Epithelial cell of prostate (primary cell): Measurements from ENCODE around the gene IFNG.
"Not testable (repeated sequence)": the region's sequence is repeated elsewhere in the genome, so short reads cannot be mapped to it uniquely, and the experiment has no call there.

Experiments used
- DNase-seq: peaks from one replicate; pipeline ENCODE4 v3.0.0-alpha.2; 2011; ENCODE audit warnings: low read depth, low spot score
- H3K27ac ChIP-seq: fragments of 450-650 bp; 2 replicates; pipeline ENCODE4 v1.5.1; 2017; ENCODE audit warnings: mild to moderate bottlenecking

Gene IFNG

GRCh38 chr12:68159681-68160304 is at the start of gene IFNG:
TSS of gene IFNG (minus strand) at chr12:68159740. CDS start at chr12:68159615, 125 bp downstream.
- DNase-seq = no peak
- no peak within 1 kb of the TSS for H3K27ac ChIP-seq

DNA sequence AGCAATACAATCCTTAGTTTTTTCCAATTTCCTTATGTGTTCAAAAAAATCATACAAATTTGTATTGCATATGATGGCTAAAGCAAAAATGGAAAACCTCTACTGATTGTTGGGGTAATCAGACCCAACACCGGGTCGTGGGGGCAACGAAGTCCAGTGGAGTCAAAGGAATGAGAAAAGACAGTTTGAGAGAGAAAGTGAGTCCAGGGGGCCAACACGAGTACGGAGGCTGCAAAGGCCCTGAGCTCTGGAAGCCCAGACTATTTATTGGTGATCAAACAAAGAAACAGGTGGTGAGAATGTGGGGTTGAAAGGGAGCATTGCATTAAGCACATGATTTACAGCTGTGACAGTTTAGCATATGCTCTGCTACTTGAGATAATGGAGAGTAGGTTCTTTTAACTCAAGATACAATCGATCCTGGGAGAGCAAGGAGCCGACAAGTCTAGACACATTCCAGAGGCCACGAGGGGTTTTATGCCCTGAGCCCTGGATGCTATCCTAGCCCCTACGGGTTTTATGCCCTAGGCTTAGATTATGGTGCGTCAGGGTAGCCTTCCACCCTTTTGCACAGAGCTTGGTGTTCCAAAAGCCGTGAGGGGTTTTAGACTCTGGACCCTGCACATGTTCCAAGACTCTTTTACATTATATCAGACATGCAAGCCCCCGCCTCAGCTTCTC is 49.6 kb upstream of the IFNG start:
- DNase-seq, H3K27ac ChIP-seq: not testable (repeated sequence)

DNA sequence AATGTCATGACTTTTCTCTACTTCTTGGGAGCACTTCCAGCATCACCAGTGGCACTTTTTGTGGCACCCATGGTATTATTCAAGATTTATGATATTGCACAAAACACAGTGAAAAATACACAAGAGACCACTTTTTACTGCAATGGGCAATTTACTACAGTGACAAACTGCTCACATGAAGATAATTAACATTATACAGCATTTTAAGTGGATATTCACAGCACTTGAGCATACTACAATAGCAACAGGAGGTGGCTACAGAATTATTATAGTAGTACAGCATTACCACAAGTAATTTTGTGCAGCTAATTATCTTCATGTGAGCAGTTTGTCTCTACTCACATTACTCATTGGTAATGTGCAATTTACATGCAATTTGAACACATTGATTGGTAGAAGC is 47.7 kb upstream of the IFNG start:
- H3K27ac ChIP-seq = no peak overlapping the region
- DNase-seq = no peak

DNA sequence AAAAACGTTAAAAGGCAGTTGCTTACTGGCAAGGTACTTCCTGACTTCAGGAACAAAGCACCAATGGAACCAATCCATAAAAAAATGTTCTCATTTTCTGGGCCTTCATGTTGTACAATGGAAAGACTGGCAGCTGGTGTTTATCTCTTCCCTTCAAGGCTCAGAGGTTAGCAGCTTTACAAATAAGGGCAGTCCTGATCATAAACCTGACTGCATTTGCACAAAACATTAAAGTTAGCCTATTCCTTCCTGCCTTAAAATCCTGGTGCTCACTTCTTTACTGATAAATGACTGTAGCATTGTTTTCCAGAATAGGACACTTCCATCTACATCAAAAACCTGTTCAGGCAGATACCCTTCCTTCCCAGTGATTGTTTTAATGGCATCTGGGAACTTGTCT is 46.9 kb upstream of the IFNG start:
- H3K27ac ChIP-seq = no peak overlapping the region
- no peak for DNase-seq

GRCh38 chr12:68203460-68203875 is 43.9 kb upstream of the IFNG start:
- no peak overlapping the region for H3K27ac ChIP-seq
- no peak for DNase-seq

DNA sequence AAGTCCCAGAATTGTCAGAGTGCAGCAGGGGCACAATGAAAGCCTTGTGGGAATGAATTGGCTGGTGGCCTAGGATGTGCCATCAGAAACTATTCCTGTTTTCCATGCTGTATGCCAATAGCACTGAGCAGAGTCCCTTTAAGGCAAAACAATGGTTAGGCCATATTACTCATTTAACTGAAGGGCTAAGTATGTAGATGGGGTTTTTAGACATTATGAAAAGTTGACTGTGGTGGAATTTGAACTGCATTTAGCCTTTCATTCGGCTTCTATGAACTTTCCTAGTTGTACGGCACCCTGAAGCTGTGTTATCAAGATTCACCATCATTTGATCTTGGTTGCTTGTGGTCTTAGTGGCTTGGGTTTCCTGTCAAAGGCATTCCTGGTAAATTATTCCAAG is 41.3 kb upstream of the IFNG start:
- no peak for DNase-seq
- H3K27ac ChIP-seq = no peak overlapping the region

GRCh38 chr12:68199127-68199526 is 39.6 kb upstream of the IFNG start:
- DNase-seq = no peak
- no peak overlapping the region for H3K27ac ChIP-seq

DNA sequence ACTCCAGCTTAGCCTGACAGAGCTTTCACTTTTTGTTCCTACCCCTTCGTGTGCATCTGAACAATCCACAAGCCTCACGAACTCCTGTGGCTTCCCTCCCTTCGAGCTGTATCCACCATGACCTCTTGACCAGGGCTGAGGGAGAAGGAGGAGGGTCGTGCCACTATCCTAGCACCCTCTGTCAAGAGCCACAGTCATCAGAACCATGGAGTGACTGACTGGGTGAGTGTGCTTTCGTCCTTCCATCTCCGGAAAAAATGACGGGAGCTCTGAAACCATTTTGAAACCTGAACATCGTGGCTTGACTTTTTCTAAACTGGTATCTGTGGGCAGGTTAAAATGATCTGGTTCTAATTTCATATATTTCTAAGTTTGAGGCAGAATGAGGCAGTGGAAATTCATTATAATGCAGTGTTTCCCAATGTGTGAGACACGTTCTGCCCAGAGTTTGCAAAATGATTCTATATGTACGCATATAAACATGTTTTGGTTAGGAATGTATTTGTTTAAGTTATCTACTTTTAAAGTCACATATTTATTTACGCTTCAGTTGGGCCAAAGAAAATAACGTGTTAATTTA is 39.1 kb upstream of the IFNG start:
- DNase-seq = no peak

DNA sequence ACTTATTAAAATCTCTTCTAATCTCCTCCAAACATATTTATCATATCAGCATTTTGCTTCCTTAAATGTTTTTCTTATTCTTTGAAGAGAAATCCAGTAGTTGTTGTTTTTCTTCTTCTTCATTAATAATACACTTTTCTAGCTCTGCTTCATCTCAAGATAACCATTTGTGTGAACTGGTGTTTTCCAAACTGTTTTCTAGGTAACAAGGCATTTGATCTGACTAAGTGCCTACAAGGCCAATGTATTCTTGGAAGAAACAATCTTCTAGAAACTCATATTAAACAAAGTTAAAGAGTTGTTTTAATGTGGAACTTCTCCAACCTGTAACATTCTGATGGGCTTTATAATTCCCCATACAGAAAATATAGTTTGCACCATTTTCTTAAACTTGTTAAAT is 30.8 kb upstream of the IFNG start:
- no peak for DNase-seq
- no peak overlapping the region for H3K27ac ChIP-seq

More for the DNA sequence above, 39.1 kb upstream of the IFNG start:
- H3K27ac ChIP-seq = no peak overlapping the region

DNA sequence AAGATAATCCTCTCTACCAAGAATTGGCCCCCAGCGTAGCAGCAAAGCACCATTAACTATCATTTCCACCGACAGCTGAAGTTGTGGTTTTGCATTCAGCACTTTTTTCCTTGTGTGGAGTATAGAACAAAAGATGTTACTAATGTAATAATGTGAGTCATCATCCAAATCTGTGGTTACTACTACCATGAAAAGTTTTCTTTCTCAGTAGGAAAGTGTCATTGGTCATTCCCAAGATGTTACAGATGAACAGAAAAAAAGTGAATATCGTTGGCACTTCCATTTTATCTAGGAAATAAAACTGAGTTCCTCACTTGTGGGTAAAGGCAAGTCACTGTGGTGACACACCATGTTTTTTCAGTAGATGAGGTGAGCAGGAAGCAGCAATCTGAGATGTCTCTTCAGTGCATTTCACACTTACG is 30.3 kb upstream of the IFNG start:
- peak; percentile 44 for DNase-seq
- no peak overlapping the region for H3K27ac ChIP-seq

DNA sequence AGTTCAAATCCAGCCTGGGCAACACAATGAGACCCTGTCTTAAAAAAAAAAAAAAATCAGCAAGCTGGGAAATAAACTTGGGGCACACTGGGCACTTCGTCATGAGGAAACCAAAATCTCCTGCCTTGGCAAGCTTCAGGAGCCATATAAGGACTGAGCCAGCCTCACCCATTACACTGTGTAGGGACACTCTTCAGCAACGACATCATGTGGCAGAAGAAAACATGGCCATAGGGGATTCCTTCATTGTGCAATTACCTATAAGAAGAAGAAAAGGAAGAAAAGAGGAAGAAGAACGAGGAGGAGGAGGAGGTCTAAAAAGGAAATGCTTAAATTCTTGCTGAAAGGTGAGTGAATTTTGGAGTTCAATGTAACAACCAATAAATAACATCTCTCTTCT is 26.1 kb upstream of the IFNG start:
- no peak overlapping the region for H3K27ac ChIP-seq
- no peak for DNase-seq

DNA sequence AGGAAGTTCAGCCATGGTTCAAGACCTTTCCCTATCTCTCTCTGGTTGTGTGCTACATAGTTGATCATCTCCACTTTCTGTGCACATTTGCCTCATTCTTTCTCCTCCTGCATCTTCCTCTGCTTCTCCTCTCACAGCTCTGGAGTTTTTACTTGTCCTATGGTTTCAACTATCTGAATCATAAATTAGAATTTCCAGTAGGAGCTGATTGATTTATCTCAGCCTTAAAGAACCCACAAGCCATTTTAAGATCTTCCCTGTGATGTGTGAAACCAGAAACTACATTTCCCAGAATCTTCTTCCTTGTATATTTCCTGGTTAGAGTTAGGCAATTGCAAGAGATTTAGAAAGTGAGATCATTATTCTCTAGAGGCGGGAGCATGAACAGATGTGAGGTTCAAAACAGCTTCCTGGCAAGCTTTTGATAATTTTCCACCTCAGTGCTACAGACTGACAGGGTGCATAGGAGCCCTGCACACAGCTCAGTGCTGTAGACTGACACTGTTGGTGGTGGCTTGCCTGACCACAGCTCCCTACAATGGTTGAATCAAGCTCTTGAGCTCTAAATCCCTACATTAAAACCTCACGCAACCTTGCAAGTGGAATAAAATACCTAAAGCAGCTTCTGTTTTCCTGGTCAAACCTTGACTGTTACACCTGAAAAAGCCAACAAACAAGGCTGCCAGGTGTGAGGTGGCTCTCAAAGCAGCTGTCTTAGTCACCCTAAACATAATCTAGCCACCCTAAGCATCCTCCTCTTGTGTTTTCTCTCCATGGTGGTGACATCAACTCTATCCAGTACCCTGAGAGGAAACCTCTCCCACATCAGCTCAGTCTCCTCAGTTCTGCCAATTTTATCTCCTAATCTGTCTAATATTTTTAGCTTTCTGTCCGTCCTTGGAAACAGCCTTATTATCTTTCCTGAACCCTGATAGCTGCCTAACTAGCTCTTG is 21.5 kb upstream of the IFNG start:
- no peak for DNase-seq
- H3K27ac ChIP-seq = peak overlapping the region; percentile 31

DNA sequence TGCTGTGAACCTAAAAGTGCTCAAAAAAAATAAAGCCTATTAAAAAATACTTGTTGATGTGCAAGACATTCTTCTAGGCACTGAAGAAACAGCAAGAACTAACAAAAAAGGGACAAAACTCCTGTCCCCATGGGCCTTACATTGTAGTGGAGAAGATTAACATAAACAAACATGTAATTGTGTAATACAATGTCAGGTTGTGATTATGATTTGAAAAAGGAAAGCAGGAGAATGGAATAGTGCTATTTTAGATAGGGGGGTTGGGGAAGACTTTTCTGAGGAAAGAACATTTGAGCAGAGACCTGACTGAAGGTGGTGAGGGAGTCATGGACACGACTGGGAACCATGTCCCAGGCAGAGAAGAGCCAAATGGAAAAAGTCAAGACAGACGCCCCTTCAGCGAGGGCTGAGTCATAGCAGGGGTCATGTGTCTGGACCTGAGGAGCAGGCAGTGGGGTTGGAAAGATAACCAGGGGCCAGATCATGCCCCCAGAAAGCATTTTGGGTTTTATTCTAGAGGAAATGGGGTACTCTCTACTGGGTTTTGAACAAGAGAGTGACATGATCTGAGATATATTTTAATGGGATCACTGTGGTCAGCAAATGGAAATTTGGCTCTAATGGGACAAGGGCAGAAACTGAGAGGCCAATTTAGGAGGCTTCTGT is 19.4 kb upstream of the IFNG start:
- no peak overlapping the region for H3K27ac ChIP-seq
- no peak for DNase-seq

DNA sequence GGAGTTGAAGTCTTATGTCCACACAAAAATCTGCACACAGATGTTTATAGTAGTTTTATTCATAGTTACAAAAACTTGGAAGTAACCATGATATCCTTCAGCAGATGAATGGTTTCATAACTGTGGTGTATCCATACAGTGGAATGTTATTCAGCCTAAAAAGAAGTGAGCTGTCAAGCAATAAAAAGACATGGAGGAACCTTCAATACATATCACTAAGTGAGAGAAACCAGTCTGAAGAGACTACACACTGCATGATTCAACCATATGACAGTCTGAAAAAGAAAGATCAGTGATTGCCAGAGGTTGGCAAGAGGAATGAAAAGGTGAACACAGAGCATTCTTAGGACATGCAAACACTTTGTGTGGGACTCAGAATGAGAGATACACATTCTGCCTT is 18.6 kb upstream of the IFNG start:
- DNase-seq = no peak
- H3K27ac ChIP-seq = no peak overlapping the region

DNA sequence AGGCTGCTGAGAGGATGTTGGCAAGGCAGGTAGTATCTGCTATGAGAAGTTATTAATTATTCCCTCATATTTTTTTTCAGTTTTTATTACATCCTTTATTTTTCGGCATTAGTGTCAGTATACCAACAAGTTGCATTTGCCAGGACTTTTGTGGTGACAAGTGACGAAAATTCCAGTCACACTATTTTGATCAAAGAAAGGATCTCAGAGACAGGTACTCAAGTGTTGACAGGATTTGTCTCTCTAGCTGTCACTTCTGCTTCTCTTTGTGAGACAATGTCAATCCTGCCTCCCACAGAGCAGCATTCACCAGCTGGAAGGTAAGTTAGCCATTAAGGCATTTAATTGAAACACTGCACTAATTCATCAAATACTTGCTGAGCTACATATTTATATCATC is 18.0 kb upstream of the IFNG start:
- no peak overlapping the region for H3K27ac ChIP-seq
- DNase-seq = no peak

DNA sequence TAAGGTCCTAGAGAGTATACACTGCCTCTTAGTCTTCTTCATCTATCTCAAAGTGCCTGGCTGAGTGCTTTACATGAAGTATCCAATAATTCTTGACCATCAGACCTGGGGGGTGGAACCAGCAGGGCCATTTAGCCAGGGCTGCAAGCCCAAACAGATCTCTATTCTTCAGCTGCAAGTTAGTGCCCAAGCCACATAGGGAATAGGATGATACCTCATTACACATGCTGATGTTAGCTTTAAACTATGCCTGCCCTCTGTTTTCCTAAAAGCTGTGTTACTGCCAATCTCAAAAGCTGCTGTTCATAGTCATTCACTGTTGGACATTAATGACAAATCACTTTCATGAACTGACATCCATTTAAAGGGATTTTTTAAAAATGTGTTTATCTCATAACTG is 16.7 kb upstream of the IFNG start:
- no peak for DNase-seq
- no peak overlapping the region for H3K27ac ChIP-seq

DNA sequence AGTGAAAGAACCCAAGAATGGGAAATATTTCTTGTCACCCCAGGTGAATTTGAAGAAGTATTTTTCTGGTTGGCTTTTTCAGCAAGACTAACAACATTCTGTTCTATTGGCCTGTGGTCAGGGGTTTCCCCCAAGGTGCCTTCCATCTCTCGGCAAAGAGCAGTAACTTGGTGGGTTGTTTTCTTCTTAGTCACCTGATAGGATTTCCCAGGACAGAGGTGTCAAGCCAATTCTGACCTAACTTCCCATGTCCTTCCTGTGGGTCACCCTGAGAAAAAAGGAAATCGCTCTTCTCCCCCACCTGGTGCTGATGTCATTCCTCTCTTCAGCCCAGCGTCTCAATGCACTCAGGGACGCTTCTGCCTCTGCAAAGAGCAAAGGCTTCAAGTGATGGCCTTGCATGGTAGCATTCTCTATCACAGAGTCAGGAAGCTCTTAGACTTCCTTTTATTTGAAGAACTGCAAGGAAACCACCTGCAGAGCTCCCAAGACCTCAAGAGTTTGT is 16.1 kb upstream of the IFNG start:
- no peak overlapping the region for H3K27ac ChIP-seq

GRCh38 chr12:68174761-68175160 is 15.2 kb upstream of the IFNG start:
- not testable (repeated sequence) for H3K27ac ChIP-seq

More for the DNA sequence above, 16.1 kb upstream of the IFNG start:
- DNase-seq = no peak

GRCh38 chr12:68173792-68174191 is 14.3 kb upstream of the IFNG start:
- no peak for DNase-seq
- H3K27ac ChIP-seq = no peak overlapping the region

More at GRCh38 chr12:68174761-68175160, 15.2 kb upstream of the IFNG start:
- not testable (repeated sequence) for DNase-seq

DNA sequence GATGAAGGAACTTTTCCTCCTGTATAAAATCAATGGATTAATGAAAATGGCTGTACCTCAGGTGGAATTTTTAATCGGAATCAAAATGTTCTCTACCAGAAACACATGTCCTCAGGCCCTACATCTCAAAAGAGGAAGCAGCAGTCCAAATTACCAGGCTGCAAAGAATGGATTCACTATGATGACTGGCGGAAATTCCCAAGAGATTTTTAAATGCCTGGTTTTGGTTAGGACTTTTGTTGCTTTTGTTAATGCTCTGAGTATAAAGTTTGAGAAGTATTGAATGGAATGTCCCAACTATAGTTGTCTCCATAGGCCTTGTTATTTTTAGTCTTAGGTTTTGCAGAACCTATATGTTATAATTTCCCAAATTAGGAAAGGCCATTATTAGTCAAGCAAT is 11.2 kb upstream of the IFNG start:
- no peak for DNase-seq
- H3K27ac ChIP-seq = no peak overlapping the region
